GM12878 (cell line): Measurements from ENCODE around the gene MCEMP1. TPM values are rescaled to one million over a fixed set of nuclear protein-coding genes. Genes with fewer than 3 reads are reported as not detected.

Source experiments
- ATAC-seq: fragments of 200-7000 bp; cut with Tn5 transposase; 3 replicates; pipeline ENCODE4 v1.9.1; 2020; ENCODE audit warnings: mild to moderate bottlenecking, moderate library complexity
- BruUV-seq: library from RNA; stranded (reverse); fragments of 400-500 nt; replicated peaks from 2 replicates; lab custom pipeline; 2021; lab: Mats Ljungman, UMichigan
- CTCF ChIA-PET: fragments of 300-600 bp; sonication (Branson Sonifier 250); formaldehyde crosslinking; extraction: SDS; loops from one replicate; lab custom pipeline; 2021; ENCODE audit warnings: inconsistent platforms; lab: Yijun Ruan, JAX
- POLR2A ChIA-PET: fragments of 350-600 bp; formaldehyde crosslinking; extraction: SDS; loops from one replicate; lab custom pipeline; 2021; ENCODE audit warnings: inconsistent platforms; lab: Charles Lee
- RAD21 ChIA-PET: fragments of 300-600 bp; sonication (Branson Sonifier 250); formaldehyde crosslinking; loops from one replicate; lab custom pipeline; 2023; ENCODE audit warnings: antibody characterized with exemption; ENCODE audit not compliant: unreplicated experiment; lab: Charles Lee
- SMC1A ChIA-PET: fragments of 300-600 bp; sonication (Branson Sonifier 250); formaldehyde crosslinking; loops from one replicate; lab custom pipeline; 2023; ENCODE audit not compliant: unreplicated experiment, uncharacterized antibody; lab: Charles Lee
- DNase-seq: peaks from one replicate; pipeline ENCODE4 v3.0.0-alpha.2; 2011; ENCODE audit warnings: low read depth, low spot score
- FAIRE-seq: peaks from 3 replicates; lab custom pipeline; 2011; peaks lifted over from hg19 to GRCh38; lab: Jason Lieb, UNC
- H2AFZ ChIP-seq: 2 replicates; pipeline ENCODE4 v1.6.0; 2011; ENCODE audit warnings: low read depth, low read length, control low read depth; ENCODE audit not compliant: control insufficient read depth
- H3K27ac ChIP-seq: 2 replicates; pipeline ENCODE4 v1.5.1; 2011; ENCODE audit warnings: control low read depth; ENCODE audit not compliant: control insufficient read depth, insufficient read depth
- H3K27me3 ChIP-seq, 2 experiments: replicated peaks in 1 of 2; 2 replicates each; pipeline versions ENCODE4 v1.6.0 to v1.6.1; 2011; ENCODE audit warnings: low read length in 1 of 2; ENCODE audit not compliant: control insufficient read depth in 2 of 2, insufficient read depth in 2 of 2
- H3K36me3 ChIP-seq, 2 experiments: 2 replicates each; pipeline ENCODE4 v1.5.1; 2011; ENCODE audit warnings: low read length in 1 of 2; ENCODE audit not compliant: control insufficient read depth in 2 of 2, insufficient read depth in 2 of 2
- H3K4me1 ChIP-seq: 2 replicates; pipeline ENCODE4 v1.6.1; 2011; ENCODE audit warnings: mild to moderate bottlenecking, low read length, moderate library complexity, mixed read lengths; ENCODE audit not compliant: control insufficient read depth, insufficient read depth
- H3K4me2 ChIP-seq: 2 replicates; pipeline ENCODE4 v1.6.0; 2011; ENCODE audit warnings: control low read depth; ENCODE audit not compliant: control insufficient read depth, insufficient read depth
- H3K4me3 ChIP-seq: fragments of 200-600 bp; sonication (generic); 2 replicates; pipeline ENCODE4 v1.5.1; 2016
- H3K79me2 ChIP-seq: 2 replicates; pipeline ENCODE4 v1.6.0; 2011; ENCODE audit warnings: low read length; ENCODE audit not compliant: control insufficient read depth, insufficient read depth
- H3K9ac ChIP-seq: 2 replicates; pipeline ENCODE4 v1.8.0; 2011; ENCODE audit warnings: low read length, control low read depth, mixed read lengths; ENCODE audit not compliant: control insufficient read depth, insufficient read depth
- H3K9me3 ChIP-seq: replicated peaks from 3 replicates; pipeline ENCODE4 v1.5.1; 2011; ENCODE audit warnings: mild to moderate bottlenecking, low read length; ENCODE audit not compliant: control insufficient read depth, insufficient read depth
- H4K20me1 ChIP-seq: 2 replicates; pipeline ENCODE4 v1.6.0; 2011; ENCODE audit not compliant: control insufficient read depth, insufficient read depth
- DPF2 ChIP-seq: fragments of 450-650 bp; IDR thresholded peaks from 2 replicates; pipeline ENCODE4 v1.6.1; 2017; ENCODE audit warnings: mild to moderate bottlenecking
- LARP7 ChIP-seq: fragments of 450-650 bp; IDR thresholded peaks from 2 replicates; pipeline ENCODE4 v1.6.1; 2017; ENCODE audit warnings: mild to moderate bottlenecking
- MYC ChIP-seq: IDR thresholded peaks from 2 replicates; pipeline ENCODE4 v1.6.1; 2011; ENCODE audit warnings: mild to moderate bottlenecking, low read length, moderate library complexity, inconsistent platforms; ENCODE audit not compliant: insufficient read depth, insufficient replicate concordance, insufficient read length, severe bottlenecking
- SIN3A ChIP-seq: IDR thresholded peaks from 2 replicates; pipeline ENCODE4 v1.6.1; 2012; ENCODE audit warnings: low read depth, low read length, improper control_type of control experiment
- ZSCAN29 ChIP-seq: fragments of 450-650 bp; IDR thresholded peaks from 2 replicates; pipeline ENCODE4 v1.6.1; 2017; ENCODE audit warnings: mild to moderate bottlenecking, moderate library complexity
- WGBS: methylation state at CpG from one replicate; pipeline ENCODE4 v1.1.6; 2016; ENCODE audit warnings: low lambda C conversion rate; ENCODE audit not compliant: insufficient replicate concordance, insufficient coverage; ENCODE audit errors: missing lambda C conversion rate; 5-methylcytosine and 5-hydroxymethylcytosine counted together
- in situ Hi-C: fragments of 300-500 bp; cut with MboI; formaldehyde crosslinking; loops from 9 replicates; pipeline ENCODE4 v1.14.3; 2018; ENCODE audit warnings: mixed read lengths
- intact Hi-C: fragments of 100-400 bp; cut with micrococcal nuclease; formaldehyde crosslinking; loops from one replicate; pipeline ENCODE4 v1.14.2; 2022; ENCODE audit not compliant: unreplicated experiment
- polyA plus RNA-seq, 11 experiments: library from polyadenylated mRNA; depleted of rRNA in 4 of 11; unstranded in 6 of 11; stranded (reverse) in 5 of 11; fragments of >200 nt; fragmentation: Nextera tagmentation in 4 of 11; fragmentation: Illumina TruSeq in 1 of 11; extraction: Ambion mirVana in 4 of 11; extraction: Trizol in 1 of 11; gene quantifications; 1 replicate in 1 of 11; 2 replicates in 10 of 11; pipeline versions ENCODE4 v1.2.1 to v1.2.3, GENCODE V29; 2011 to 2016; ENCODE audit warnings: inconsistent platforms in 2 of 11, missing spikeins in 2 of 11, low read depth in 1 of 11
- total RNA-seq, 4 experiments: library from RNA; depleted of rRNA in 3 of 4; stranded (reverse); fragments of >200 nt in 3 of 4; fragmentation: Illumina TruSeq in 1 of 4; extraction: Trizol in 1 of 4; gene quantifications; 2 replicates each; pipeline versions ENCODE4 v1.2.1 to v1.2.3, GENCODE V29; 2013 to 2021
- TF ChIP-seq, protein P1 (sequence below): IDR thresholded peaks from 2 replicates; pipeline ENCODE4 v1.6.1; 2011; ENCODE audit warnings: low read depth, low read length, improper control_type of control experiment, borderline replicate concordance
- TF ChIP-seq, protein P2 (sequence below): IDR thresholded peaks from 2 replicates; pipeline ENCODE4 v1.6.1; 2011; ENCODE audit warnings: borderline replicate concordance, low read depth, mild to moderate bottlenecking, moderate library complexity, mixed read lengths, low read length; ENCODE audit not compliant: insufficient read depth; ENCODE audit errors: extremely low read length

MCEMP1 gene
- total and polyA plus RNA-seq, 10 of the 15 experiments (the other 5 are each of a cell fraction or from before 2014, with no cell fraction given): 0.08 to 0.55 (median 0.26) TPM; not detected in 1

DNA sequence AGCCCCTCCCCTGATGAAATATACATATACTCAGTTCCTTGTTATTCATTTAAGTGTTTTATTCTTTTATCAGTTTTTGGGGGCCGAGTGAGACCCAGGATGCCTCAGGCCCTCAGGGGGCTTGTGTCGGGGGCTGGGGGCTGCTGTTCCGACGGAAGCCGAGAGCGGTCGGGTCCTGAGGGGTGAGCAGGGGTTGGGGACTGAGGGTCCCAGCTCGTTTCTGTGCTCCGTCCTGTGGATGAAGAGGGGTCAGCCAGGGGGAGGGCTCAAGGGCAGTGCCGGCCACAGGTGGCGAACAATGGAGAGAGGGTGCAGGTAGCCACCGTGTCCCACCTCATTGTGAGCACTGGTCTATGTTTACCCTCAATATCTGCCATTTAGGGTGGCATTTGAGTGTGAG, 45.3 kb upstream of the MCEMP1 start:
- in situ Hi-C loops: no loop called here
- BruUV-seq: no TSS peak
- H3K36me3 ChIP-seq: peaks cover 0 to 4% of the 10 kb centered on the region in 2 experiments; a peak in 2 of 4 replicates
- no peak overlapping the region for H2AFZ ChIP-seq
- RAD21 ChIA-PET: no interaction called here
- POLR2A ChIA-PET: no interaction called here
- no peak overlapping the region for H3K9ac ChIP-seq
- 90% methylated on average over 12 of the region's 12 CpGs for WGBS
- ATAC-seq: no peak
- SMC1A ChIA-PET: no interaction called here
- CTCF ChIA-PET: interaction anchor here (0.8 kb wide), 1 partner anchor 339 kb away, joined by 3 read pairs; no protein-coding TSS in a partner anchor
- DNase-seq: no peak
- H3K4me1 ChIP-seq: peaks cover 18% of the 10 kb centered on the region
- H3K4me2 ChIP-seq: no peak overlapping the region
- no peaks in the 10 kb centered on the region for H3K27me3 ChIP-seq
- H3K9me3 ChIP-seq: no peaks in the 10 kb centered on the region
- intact Hi-C loops: no loop called here
- no peak overlapping the region for H3K27ac ChIP-seq
- H3K79me2 ChIP-seq: peaks cover 39% of the 10 kb centered on the region
- FAIRE-seq: no peak
- TF ChIP-seq SIN3A: no peak
- TF ChIP-seq, protein P1, sequence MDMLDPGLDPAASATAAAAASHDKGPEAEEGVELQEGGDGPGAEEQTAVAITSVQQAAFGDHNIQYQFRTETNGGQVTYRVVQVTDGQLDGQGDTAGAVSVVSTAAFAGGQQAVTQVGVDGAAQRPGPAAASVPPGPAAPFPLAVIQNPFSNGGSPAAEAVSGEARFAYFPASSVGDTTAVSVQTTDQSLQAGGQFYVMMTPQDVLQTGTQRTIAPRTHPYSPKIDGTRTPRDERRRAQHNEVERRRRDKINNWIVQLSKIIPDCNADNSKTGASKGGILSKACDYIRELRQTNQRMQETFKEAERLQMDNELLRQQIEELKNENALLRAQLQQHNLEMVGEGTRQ: no peak
- TF ChIP-seq, protein P2, sequence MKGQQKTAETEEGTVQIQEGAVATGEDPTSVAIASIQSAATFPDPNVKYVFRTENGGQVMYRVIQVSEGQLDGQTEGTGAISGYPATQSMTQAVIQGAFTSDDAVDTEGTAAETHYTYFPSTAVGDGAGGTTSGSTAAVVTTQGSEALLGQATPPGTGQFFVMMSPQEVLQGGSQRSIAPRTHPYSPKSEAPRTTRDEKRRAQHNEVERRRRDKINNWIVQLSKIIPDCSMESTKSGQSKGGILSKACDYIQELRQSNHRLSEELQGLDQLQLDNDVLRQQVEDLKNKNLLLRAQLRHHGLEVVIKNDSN: no peak
- no peak for TF ChIP-seq MYC
- TF ChIP-seq LARP7: no peak
- TF ChIP-seq DPF2: no peak
- no peak for TF ChIP-seq ZSCAN29
- H3K4me3 ChIP-seq: no peak overlapping the region
- no peaks in the 10 kb centered on the region for H4K20me1 ChIP-seq
